Cardiac fibroblast (primary cell): ENCODE results near the gene PRKCH.

ENCODE experiments used
- DNase-seq, 2 donors: peaks; one replicate each; pipeline versions ENCODE4 v3.0.0 to v3.0.0-alpha.2; 2010; ENCODE audit warnings: low read depth in 2 of 2
- H3K4me3 ChIP-seq, 2 donors: replicated peaks in 1 of 2; 1 replicate in 1 of 2; 2 replicates in 1 of 2; pipeline ENCODE4 v1.5.1; 2011; ENCODE audit warnings: low read depth in 2 of 2, low read length in 2 of 2, mild to moderate bottlenecking in 2 of 2, moderate library complexity in 1 of 2
- TF ChIP-seq, protein P1 (sequence below): IDR thresholded peaks from one replicate; pipeline ENCODE4 v1.5.1; 2011; ENCODE audit warnings: low read depth, mild to moderate bottlenecking, low read length, inconsistent platforms

PRKCH gene

DNA sequence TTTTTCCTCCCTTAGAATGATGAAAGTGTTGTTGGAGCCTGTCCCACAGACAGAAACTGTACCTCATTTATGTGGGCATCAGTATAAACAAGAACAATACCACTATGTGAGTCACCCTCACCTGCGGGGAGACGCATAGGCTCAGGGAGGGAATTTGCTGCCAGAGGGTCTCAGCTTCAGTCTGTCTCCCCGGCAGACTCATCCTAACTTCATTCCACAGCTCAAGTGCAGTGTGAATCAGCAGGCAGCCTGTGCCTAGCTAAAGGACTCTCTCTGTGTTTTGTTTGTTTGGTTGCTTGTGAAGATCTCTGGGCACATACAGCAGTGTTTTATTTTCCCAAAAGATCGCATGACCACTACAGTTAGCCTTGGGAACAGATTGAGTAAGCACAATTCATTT lies 98.9 kb downstream of the PRKCH start:
- no peak overlapping the region for H3K4me3 ChIP-seq
- peak in 1 of 2 donors; percentile 58 for DNase-seq
- TF ChIP-seq, protein P1, sequence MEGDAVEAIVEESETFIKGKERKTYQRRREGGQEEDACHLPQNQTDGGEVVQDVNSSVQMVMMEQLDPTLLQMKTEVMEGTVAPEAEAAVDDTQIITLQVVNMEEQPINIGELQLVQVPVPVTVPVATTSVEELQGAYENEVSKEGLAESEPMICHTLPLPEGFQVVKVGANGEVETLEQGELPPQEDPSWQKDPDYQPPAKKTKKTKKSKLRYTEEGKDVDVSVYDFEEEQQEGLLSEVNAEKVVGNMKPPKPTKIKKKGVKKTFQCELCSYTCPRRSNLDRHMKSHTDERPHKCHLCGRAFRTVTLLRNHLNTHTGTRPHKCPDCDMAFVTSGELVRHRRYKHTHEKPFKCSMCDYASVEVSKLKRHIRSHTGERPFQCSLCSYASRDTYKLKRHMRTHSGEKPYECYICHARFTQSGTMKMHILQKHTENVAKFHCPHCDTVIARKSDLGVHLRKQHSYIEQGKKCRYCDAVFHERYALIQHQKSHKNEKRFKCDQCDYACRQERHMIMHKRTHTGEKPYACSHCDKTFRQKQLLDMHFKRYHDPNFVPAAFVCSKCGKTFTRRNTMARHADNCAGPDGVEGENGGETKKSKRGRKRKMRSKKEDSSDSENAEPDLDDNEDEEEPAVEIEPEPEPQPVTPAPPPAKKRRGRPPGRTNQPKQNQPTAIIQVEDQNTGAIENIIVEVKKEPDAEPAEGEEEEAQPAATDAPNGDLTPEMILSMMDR, result no peak

DNA sequence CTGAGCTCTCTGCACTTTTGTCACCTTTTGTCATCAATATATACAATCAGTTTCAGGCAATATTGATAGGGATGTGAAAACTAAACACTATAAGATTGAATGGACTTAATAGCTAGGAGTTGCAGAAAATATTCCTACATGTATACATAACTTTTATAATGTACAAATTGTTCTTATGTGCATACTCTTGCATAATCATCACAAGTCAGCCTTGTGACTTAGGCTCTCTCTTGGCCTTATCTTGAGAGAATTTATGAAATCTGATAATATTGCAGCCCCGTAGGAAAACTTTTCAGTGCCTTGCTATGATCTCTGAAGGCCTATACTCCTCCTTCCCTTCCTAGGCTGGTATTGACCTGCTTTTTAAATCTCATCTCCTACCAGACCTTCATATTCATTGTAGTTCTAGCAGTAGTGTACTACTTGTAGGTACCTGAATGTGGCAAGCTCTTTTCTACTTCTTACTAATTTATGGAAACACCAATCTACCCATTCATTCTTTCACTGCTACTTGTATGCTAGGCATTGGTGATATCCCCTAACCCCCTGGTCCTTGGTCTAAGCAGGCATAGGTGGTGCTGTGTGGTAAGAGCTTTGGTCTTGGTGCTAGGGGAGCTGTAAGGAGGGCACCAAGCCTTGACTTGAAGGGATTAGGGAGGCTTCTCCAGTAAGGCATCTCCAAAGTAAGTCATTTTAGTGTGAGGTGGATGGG lies 100.0 kb downstream of the PRKCH start:
- DNase-seq, result no peak
- TF ChIP-seq, protein P1, result no peak
- H3K4me3 ChIP-seq, result no peak overlapping the region

- H3K4me3 ChIP-seq, result no peak overlapping the region
- TF ChIP-seq, protein P1, result no peak
- DNase-seq, result no peak
Measured at GRCh38 chr14:61426048-61426447, 104.7 kb downstream of the PRKCH start.

GRCh38 chr14:61428261-61428660 lies 106.9 kb downstream of the PRKCH start:
- TF ChIP-seq, protein P1, result no peak
- DNase-seq, result no peak
- no peak overlapping the region for H3K4me3 ChIP-seq

GRCh38 chr14:61429316-61429715 lies 107.9 kb downstream of the PRKCH start:
- DNase-seq, result peak in 1 of 2 donors; percentile 29
- TF ChIP-seq, protein P1, result no peak
- H3K4me3 ChIP-seq, result no peak overlapping the region

- no peak for DNase-seq
- TF ChIP-seq, protein P1, result no peak
- no peak overlapping the region for H3K4me3 ChIP-seq
Measured at GRCh38 chr14:61430066-61430757, 108.8 kb downstream of the PRKCH start.

DNA sequence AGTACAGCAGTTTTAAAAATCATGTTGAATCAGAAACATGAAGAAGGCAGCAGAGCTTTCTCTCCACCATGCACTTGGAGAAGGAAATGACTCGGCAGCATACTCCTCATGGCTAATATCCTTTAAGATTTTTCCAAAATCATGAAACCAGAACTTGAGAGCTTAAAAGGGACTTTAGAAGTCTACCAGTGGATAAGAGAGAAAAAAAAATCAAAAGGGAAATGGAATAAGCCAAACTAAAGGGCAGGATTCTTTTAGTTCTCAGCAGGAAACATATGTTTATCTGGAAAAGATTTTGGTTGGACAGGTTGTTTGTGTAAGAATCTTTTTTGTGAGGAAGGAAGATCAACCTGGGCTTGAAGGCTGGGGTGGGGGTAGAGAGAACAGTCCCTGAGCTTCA lies 111.8 kb downstream of the PRKCH start:
- H3K4me3 ChIP-seq, result no peak overlapping the region
- TF ChIP-seq, protein P1, result no peak
- DNase-seq, result no peak
